SK-N-MC (cell line): ENCODE measurements around the gene SLC29A4.

Source experiments
- EZH2 ChIP-seq: fragments of 200-600 bp; sonication (generic); IDR thresholded peaks from one replicate; pipeline ENCODE4 v1.6.1; 2017; ENCODE audit warnings: antibody characterized with exemption
- FOXP2 ChIP-seq: optimal IDR thresholded peaks from 2 replicates; pipeline ENCODE3; 2011; ENCODE audit warnings: mild to moderate bottlenecking, moderate library complexity; ENCODE audit not compliant: insufficient read depth; ENCODE audit errors: extremely low read length, control extremely low read depth
- POLR2AphosphoS5 ChIP-seq: IDR thresholded peaks from 2 replicates; pipeline ENCODE4 v1.6.1; 2012; ENCODE audit warnings: mild to moderate bottlenecking, low read depth, low read length, borderline replicate concordance

GRCh38 chr7:5343884-5344283 lies 61.1 kb downstream of the SLC29A4 start:
- TF ChIP-seq EZH2 (no peak), POLR2AphosphoS5 (no peak), FOXP2 (no peak)
